Prostate gland (tissue), 2 donors: ENCODE results near the gene SIVA1.

Source experiments
- POLR2A ChIP-seq: fragments of 450-650 bp; IDR thresholded peaks from one replicate; pipeline ENCODE4 v1.6.1; 2016; ENCODE audit warnings: antibody characterized with exemption, mild to moderate bottlenecking
- POLR2AphosphoS5 ChIP-seq: sonication (generic); formaldehyde crosslinking; IDR thresholded peaks from one replicate; pipeline ENCODE4 v1.6.1; 2017; ENCODE audit warnings: antibody characterized with exemption
- TF ChIP-seq, protein P1 (sequence below), 4 experiments: fragments of 200-600 bp in 2 of 4; fragments of 450-650 bp in 2 of 4; sonication (generic) in 2 of 4; IDR thresholded peaks; 1 replicate in 3 of 4; 2 replicates in 1 of 4; pipeline ENCODE4 v1.5.1; 2016 to 2019; ENCODE audit warnings: antibody characterized with exemption in 4 of 4, mild to moderate bottlenecking in 2 of 4, moderate library complexity in 2 of 4

- TF ChIP-seq, protein P1, sequence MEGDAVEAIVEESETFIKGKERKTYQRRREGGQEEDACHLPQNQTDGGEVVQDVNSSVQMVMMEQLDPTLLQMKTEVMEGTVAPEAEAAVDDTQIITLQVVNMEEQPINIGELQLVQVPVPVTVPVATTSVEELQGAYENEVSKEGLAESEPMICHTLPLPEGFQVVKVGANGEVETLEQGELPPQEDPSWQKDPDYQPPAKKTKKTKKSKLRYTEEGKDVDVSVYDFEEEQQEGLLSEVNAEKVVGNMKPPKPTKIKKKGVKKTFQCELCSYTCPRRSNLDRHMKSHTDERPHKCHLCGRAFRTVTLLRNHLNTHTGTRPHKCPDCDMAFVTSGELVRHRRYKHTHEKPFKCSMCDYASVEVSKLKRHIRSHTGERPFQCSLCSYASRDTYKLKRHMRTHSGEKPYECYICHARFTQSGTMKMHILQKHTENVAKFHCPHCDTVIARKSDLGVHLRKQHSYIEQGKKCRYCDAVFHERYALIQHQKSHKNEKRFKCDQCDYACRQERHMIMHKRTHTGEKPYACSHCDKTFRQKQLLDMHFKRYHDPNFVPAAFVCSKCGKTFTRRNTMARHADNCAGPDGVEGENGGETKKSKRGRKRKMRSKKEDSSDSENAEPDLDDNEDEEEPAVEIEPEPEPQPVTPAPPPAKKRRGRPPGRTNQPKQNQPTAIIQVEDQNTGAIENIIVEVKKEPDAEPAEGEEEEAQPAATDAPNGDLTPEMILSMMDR (IDR thresholded peaks at IDR 0.05), result no peak
- TF ChIP-seq POLR2AphosphoS5, result no peak
- TF ChIP-seq POLR2A, result no peak
Observed at GRCh38 chr14:104742586-104743455, 10.1 kb upstream of the SIVA1 start.
